CD4-positive, alpha-beta T cell treated with Interleukin-6 at 100 ng/mL for 8 hours (primary cell): ENCODE measurements around the gene HCRTR1.
A peak's percentile ranks its signal among the peaks of the same experiment; 100 is the strongest.

Experiments used
- DNase-seq: peaks from one replicate; pipeline ENCODE4 v3.0.0-alpha.2; 2020; ENCODE audit warnings: mixed read lengths, low spot score

The HCRTR1 gene

GRCh38 chr1:31650161-31651088 lies 32.9 kb downstream of the HCRTR1 start:
- no peak for DNase-seq

GRCh38 chr1:31651089-31651420 lies 33.6 kb downstream of the HCRTR1 start:
- no peak for DNase-seq

GRCh38 chr1:31651766-31652165 lies 34.3 kb downstream of the HCRTR1 start:
- no peak for DNase-seq

DNA sequence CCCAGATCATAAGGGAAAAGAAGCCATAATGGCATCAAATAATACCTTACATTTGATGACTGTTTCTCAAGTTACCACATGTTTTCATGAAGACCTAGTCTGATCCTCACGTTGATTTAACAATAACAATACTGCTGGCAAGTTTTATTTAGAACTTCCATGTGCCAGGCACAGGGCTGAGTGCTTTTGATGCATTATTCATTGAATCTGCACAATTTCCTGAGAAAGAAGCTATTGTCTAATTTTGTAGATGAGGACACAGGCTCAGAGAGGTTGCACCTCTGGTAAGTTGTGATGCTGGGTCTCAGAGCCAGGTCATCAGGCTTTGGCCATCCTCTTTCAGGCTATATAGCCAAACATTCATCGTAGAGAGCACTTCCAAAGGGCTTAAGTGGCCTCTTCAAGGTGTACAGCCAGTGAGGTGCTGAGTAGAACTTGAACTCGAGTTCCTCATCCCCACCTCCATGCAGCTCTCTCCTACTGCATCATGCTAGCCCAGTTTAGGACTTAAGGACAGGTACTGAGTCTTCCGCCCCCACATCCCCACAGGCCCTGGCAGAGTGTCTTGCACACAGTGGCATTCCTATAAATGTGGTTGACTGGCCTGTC lies 35.5 kb downstream of the HCRTR1 start:
- no peak for DNase-seq

- DNase-seq: no peak
These were observed 36.4 kb downstream of the HCRTR1 start for GRCh38 chr1:31653717-31654473.

- DNase-seq: no peak
These were observed 36.9 kb downstream of the HCRTR1 start for GRCh38 chr1:31654474-31654776.

DNA sequence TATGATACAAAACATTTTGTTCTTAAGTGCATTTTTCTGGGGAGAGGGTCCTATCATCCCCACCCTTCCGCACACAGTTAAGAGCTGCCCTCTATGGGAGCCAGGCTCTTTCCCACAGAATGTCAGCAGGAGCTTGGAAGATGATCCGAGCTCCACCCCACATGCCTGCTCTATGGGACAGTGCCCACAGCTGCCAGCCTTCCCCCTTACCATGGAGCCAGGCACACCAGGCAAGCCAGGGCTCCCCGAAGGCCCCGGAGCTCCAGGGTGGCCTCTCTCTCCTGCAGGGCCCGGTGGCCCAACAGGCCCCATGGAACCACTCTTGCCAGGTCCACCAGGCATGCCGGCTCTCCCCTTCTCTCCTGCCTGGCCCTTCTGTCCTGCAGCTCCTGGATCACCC lies 37.6 kb downstream of the HCRTR1 start:
- no peak for DNase-seq

DNA sequence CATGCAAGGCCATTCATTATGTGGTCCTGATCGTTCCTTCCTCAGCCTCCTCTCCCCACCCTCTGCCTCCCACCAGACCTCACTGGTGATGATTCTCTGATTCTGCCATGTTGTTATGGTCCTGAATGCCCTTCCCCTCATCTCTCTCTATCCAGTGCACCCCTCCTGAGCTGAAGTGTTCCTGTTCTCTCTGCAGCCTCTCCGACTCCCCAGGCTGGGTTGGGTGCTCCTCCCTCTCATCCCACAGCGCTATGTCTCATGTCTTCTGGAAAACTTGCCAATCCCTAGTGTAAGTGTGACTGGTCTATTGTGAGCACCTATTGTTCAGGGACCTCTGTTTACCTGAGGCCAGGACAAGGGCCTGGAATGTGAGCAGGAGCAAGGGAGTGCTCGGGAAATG lies 38.3 kb downstream of the HCRTR1 start:
- no peak for DNase-seq

- DNase-seq: no peak
These were observed 39.7 kb downstream of the HCRTR1 start for GRCh38 chr1:31657020-31657804.

DNA sequence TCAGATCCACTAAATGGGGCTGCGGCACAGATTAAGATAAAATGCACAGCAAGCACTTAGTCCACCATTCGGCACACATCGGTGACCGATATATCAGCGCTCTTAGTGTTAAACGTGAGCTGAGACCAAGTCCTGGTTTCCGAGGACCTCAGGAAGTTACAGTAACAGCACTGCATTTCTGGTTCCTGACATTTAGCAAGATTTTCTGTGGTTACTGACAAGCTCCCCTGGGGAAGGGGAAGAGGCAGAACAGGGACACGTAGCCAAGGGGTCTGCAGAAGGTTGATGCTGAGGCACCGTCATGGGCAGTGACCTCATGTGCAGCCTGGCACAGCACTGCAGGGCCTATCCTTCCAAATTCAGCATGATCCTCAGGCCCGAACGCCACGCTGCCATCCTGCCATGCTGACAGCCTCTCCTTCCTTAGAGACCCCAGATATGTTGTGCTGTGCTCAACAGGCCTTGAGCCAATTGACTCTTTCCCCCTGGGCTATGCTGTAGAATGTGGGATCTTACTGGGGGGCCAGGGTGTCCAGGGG lies 40.6 kb downstream of the HCRTR1 start:
- no peak for DNase-seq

- DNase-seq: no peak
These were observed 41.2 kb downstream of the HCRTR1 start for GRCh38 chr1:31658721-31659120.

GRCh38 chr1:31659889-31660288 lies 42.4 kb downstream of the HCRTR1 start:
- DNase-seq: no peak

DNA sequence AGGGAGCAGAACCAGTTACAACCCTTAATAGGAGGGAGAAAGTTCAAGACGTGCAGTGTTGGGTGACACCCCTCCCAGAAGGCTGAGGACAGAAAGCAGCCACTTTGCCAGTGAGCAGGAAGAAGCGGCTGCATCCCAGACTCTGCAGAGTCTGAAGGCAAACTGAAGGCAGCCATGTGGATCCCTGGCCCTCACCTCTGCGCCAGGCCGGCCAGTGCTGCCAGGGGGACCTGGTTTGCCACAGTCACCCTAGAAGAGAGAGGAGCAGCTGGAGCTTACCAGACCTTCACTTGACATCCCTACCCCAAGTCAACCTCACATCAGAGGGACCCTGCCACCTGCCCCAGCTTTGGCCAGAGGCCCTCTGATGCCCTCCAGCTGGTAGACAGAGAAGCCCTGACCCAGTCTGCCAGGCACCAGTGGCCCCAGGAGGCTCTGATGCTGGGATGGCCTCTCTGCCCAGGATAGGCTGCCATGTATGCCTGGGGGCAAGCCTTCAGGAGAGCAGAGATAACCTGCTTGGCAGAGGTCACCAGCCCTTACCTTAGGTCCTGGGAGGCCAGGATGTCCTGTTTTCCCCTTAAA lies 43.5 kb downstream of the HCRTR1 start:
- no peak for DNase-seq

DNA sequence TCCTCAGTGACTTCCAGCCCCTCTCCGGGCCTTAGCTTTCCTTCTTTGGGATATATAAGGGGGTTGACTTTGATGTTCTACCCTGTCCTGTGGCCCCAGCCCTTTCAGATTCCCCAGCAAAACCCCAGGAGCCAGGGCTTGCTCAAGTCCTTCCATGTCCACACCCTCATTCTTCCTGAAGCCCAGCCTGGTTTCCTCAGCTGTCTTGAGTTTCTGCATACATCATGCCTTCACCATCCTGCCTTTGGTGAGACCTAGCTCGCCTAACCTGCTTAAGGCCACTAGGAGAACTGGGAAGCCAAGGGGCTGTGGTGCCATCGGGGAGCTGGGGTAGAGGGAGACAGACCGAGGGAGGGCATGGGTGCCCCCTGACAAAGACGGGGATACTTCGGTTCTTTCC lies 44.4 kb downstream of the HCRTR1 start:
- no peak for DNase-seq

DNA sequence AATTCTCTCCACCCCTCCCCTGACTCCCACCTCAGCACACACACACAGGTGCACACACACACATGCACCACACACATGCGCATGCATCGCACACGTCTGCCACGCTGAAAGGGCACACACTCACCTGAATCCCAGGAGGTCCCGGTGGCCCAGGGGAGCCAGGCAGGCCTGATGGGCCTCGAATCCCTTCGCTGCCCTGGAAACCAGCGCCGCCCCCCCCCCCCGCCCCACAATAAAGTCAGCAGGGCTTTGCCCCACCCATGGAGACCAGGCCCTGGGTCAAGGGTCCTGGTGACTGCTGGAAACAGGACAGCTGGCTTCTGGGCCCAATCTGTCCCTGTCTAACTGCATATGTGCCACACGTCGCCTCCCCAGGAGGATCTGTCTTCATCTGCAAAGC lies 45.0 kb downstream of the HCRTR1 start:
- DNase-seq: no peak

DNA sequence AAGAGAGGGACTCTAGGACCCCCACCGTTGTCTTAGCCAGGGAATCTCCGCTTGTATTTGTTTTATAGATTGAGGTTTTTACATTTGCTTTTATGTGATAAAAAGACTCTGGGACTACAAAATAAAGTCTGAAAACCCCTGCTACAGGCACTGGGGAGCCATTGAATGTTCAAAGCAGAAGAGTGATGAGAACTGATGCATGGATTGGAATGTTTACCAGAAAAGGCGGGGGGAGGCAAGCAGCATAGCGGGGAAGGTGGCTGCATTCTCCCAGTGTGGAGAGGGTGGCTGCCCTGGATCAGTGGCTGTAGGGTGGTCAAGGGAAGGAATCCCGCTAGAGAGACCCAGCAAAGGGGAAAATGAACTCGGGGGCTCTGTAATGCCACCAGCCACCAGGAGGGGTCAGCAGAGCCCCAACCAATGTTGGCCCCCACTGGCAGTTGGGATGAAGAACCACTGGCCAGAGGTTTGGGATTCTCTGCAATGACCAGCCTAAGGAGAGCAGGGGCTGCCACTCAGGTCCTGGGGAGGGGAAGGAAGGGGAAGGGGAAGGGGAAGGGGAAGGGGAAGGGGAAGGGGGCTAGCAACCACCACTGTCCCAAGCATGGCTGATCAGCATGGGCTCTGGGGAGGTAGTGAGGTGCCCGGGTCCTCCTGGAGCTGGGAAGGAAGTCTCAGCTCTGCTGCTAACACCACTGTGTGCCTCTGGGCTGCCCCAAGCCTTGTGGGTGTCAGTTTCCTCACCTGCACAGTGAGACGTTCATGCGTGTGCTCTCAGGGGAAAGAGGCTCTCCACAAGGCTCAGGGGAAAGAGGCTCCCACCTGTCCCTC lies 46.3 kb downstream of the HCRTR1 start:
- DNase-seq: peak; percentile 43

- DNase-seq: no peak
These were observed 47.0 kb downstream of the HCRTR1 start for GRCh38 chr1:31664528-31664927.

DNA sequence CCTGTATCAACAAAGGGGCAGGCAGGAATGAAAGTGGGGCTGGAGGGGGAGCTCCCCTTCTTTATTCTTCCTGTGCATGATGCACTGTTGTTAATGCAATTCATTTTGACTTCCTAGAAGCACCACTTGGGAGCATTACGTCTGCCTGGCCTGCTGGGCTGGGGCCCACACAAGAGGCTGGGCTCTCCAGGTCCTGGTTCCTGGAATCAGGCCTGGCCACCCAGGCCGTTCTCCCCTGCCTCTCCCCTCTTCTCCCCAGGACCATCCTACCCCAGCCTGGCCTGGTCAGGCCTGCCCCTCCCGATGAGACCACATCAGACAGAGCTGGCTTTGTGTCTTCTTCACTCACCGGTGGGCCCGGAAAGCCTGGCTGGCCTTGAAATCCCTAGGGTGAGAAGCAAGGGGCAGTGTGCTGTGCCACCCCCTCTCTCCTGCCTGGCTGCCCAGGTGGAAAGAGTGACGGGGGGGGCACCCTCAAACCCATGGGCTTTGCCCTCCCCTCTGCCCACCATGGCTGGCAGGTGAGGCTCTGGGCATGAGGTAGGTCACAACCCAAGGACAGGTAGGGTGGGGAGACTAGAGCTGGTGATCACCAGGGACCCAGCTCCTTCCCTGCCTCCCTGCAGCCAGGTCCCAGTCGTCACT lies 47.9 kb downstream of the HCRTR1 start:
- no peak for DNase-seq

- DNase-seq: no peak
These were observed 48.9 kb downstream of the HCRTR1 start for GRCh38 chr1:31666263-31666963.
